ENCODE data around the gene DIP2B. TPM values are rescaled to one million over a fixed set of nuclear protein-coding genes. Genes with fewer than 3 reads are reported as not detected.
"Not testable (repeated sequence)": the region's sequence is repeated elsewhere in the genome, so short reads cannot be mapped to it uniquely, and the experiment has no call there.

Gene DIP2B
- total RNA-seq, 1 donor from 2014 or later = 26.3 TPM

GRCh38 chr12:50517421-50518048 lies 12.8 kb downstream of the DIP2B start:
- intact Hi-C loops (cut with micrococcal nuclease) = loop anchor here (2.0 kb wide), 1 partner anchor 15 kb away; no protein-coding TSS in a partner anchor

- intact Hi-C loops (cut with micrococcal nuclease) = no loop called here
These were observed 13.3 kb downstream of the DIP2B start for GRCh38 chr12:50518090-50518489.

GRCh38 chr12:50519353-50519752 lies 14.6 kb downstream of the DIP2B start:
- intact Hi-C loops (cut with micrococcal nuclease) = no loop called here

GRCh38 chr12:50520416-50521207 lies 15.8 kb downstream of the DIP2B start:
- intact Hi-C loops (cut with micrococcal nuclease) = no loop called here

- intact Hi-C loops (cut with micrococcal nuclease) = not testable (repeated sequence)
These were observed 17.0 kb downstream of the DIP2B start for GRCh38 chr12:50521781-50522180.

- intact Hi-C loops (cut with micrococcal nuclease) = no loop called here
These were observed 19.0 kb downstream of the DIP2B start for GRCh38 chr12:50523772-50524171.

- intact Hi-C loops (cut with micrococcal nuclease) = no loop called here
These were observed 19.8 kb downstream of the DIP2B start for GRCh38 chr12:50524621-50525020.

GRCh38 chr12:50525422-50525821 lies 20.6 kb downstream of the DIP2B start:
- intact Hi-C loops (cut with micrococcal nuclease) = no loop called here

- intact Hi-C loops (cut with micrococcal nuclease) = no loop called here
These were observed 22.6 kb downstream of the DIP2B start for GRCh38 chr12:50527359-50527726.

- intact Hi-C loops (cut with micrococcal nuclease) = no loop called here
These were observed 24.0 kb downstream of the DIP2B start for GRCh38 chr12:50528800-50529199.

GRCh38 chr12:50529345-50529744 lies 24.6 kb downstream of the DIP2B start:
- intact Hi-C loops (cut with micrococcal nuclease) = no loop called here

- intact Hi-C loops (cut with micrococcal nuclease) = no loop called here
These were observed 25.7 kb downstream of the DIP2B start for GRCh38 chr12:50530532-50530931.

- intact Hi-C loops (cut with micrococcal nuclease) = loop anchor here (2.0 kb wide), 1 partner anchor 16 kb away; no protein-coding TSS in a partner anchor
These were observed 28.4 kb downstream of the DIP2B start for GRCh38 chr12:50533203-50533584.

GRCh38 chr12:50533971-50534370 lies 29.2 kb downstream of the DIP2B start:
- intact Hi-C loops (cut with micrococcal nuclease) = loop anchor here (2.0 kb wide), 1 partner anchor 17 kb away; no protein-coding TSS in a partner anchor

GRCh38 chr12:50536831-50537537 lies 32.2 kb downstream of the DIP2B start:
- intact Hi-C loops (cut with micrococcal nuclease) = no loop called here

GRCh38 chr12:50537538-50537919 lies 32.7 kb downstream of the DIP2B start:
- intact Hi-C loops (cut with micrococcal nuclease) = no loop called here

- intact Hi-C loops (cut with micrococcal nuclease) = no loop called here
These were observed 33.4 kb downstream of the DIP2B start for GRCh38 chr12:50538182-50538581.

- intact Hi-C loops (cut with micrococcal nuclease) = no loop called here
These were observed 36.4 kb downstream of the DIP2B start for GRCh38 chr12:50541139-50541538.

GRCh38 chr12:50542448-50542847 lies 37.7 kb downstream of the DIP2B start:
- intact Hi-C loops (cut with micrococcal nuclease) = no loop called here

- intact Hi-C loops (cut with micrococcal nuclease) = not testable (repeated sequence)
These were observed 38.4 kb downstream of the DIP2B start for GRCh38 chr12:50543188-50543587.

GRCh38 chr12:50545213-50545612 lies 40.4 kb downstream of the DIP2B start:
- intact Hi-C loops (cut with micrococcal nuclease) = no loop called here

GRCh38 chr12:50545786-50546185 lies 41.0 kb downstream of the DIP2B start:
- intact Hi-C loops (cut with micrococcal nuclease) = no loop called here

Data from T-helper 2 cell treated with Interferon-gamma antibody and Interleukin-4, amounts not matched to agents 100 ng/mL and 5 ng/mL, for 36 hours (primary cell).